Measurements from ENCODE around the gene FOLR2.
"Not testable (repeated sequence)": the region's sequence is repeated elsewhere in the genome, so short reads cannot be mapped to it uniquely, and the experiment has no call there.

Gene FOLR2

DNA sequence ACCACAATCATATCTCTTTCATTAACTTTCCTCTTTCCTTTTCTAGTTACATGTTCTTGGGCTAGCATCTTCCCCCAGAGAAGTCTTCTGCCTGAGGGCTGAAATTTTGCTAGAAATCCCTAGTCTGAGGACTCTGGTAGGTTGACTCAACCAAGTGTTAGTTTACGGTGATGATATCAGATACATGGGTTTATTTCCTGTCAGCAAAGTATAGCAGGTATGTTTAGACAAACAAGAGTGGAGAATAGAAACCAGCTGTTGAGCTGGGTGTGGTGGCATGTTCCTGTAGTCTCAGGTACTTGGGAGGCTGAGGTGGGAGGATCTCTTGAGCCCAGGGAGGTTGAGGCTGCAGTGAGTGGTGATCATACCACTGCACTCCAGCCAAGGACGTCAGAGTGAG lies 13.4 kb upstream of the FOLR2 start:
- DNase-seq (ENCODE audit: low read depth, low spot score), result no peak

DNA sequence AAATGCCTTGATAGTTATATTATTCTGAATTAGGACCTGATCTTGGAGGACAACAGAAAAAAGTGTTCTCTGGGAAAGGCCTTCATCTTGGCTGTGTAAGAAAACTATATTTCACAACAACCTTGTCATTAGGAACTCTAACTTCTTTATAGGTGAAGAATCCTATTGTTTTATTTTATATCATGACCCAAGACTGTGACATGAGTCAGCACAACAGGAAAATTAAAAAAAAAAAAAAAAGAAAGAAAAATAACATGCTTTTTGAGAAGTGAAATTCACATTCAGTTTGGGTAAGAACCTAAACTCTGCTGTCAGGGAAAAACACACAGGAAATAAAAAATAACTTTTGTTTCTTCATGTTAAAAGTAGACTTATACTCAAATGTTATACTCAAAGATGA lies 11.7 kb upstream of the FOLR2 start:
- no peak for DNase-seq (ENCODE audit: low read depth, low spot score)
- H3K4me3 ChIP-seq (ENCODE audit: low read length), result no peak overlapping the region

More for the DNA sequence above, 13.4 kb upstream of the FOLR2 start:
- H3K4me3 ChIP-seq (ENCODE audit: low read length), result no peak overlapping the region

DNA sequence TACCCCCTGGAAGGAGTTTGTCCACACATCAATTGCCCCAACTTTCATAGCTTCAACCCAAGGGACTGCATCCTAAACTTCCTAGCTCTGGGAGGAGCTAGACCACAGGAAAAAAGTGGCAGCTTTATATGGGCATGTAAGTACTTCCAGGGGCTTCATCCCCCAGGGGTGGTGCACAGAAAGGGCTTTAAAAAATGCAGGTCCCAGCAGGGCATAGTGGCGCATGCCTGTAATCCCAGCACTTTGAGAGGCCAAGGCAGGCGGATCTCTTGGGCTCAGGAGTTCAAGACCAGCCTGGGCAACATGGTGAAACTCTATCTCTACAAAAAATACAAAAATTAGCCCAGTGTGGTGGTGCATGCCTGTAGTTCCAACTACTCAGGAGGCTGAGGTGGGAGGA lies 9.8 kb upstream of the FOLR2 start:
- DNase-seq (ENCODE audit: low read depth, low spot score); H3K4me3 ChIP-seq (ENCODE audit: low read length): not testable (repeated sequence)

DNA sequence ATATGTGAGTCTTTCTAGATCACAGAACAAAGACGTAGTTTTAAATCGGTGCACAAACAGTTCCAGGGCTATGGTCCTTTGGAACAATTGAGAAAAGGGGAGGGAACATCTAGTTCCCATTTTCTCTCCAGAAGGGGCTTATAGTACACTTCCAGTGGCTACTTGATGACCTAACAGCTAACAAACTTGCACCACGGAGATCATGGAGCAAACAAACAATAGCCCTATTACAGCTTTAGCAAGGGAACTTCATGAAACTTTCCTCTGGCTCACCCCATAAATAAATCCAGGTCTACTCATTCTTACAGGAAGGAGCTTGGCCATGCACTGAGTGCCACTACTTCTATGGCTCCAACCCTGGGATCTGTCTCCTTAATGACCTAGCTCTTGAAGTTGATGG lies 8.3 kb upstream of the FOLR2 start:
- DNase-seq (ENCODE audit: low read depth, low spot score), result no peak
- H3K4me3 ChIP-seq (ENCODE audit: low read length), result no peak overlapping the region

DNA sequence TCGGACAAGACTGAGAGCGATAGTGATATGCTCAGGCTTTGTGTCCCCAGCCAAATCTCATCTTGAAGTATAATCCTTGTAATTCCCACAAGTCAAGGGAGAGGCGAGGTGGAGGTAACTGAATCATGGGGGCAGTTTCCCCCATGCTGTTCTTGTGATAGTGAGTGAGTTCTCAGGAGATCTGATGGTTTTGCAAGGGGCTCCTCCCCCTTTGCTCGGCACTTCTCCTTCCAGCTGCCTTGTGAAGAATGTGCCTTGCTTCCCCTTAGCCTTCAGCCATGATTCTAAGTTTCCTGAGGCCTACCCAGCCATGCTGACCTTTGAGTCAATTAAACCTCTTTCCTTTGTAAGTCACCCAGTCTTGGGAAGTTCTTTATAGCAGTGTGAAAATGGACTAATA lies 7.5 kb upstream of the FOLR2 start:
- no peak for DNase-seq (ENCODE audit: low read depth, low spot score)
- H3K4me3 ChIP-seq (ENCODE audit: low read length), result no peak overlapping the region

DNA sequence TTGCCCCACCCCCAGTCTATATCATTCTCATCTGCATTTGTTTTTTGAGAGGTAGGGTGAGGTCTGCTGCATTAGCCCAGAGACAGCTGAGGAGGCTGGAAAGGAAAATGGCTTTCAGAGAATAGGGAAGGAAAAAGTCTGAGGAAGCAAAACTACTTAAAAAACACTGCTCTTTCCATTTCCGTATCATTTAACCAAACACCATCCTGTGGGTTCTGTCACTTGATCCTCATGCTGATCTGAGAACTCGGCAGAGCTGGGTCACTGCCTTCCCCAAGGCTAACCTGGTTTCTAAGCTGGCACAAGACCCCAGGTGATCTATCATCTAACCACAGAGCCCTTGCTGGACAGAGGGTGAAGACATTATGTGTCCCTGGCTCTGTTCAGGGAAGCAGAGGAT lies 1.2 kb downstream of the FOLR2 start:
- no peak overlapping the region for H3K4me3 ChIP-seq (ENCODE audit: low read length)
- no peak for DNase-seq (ENCODE audit: low read depth, low spot score)

DNA sequence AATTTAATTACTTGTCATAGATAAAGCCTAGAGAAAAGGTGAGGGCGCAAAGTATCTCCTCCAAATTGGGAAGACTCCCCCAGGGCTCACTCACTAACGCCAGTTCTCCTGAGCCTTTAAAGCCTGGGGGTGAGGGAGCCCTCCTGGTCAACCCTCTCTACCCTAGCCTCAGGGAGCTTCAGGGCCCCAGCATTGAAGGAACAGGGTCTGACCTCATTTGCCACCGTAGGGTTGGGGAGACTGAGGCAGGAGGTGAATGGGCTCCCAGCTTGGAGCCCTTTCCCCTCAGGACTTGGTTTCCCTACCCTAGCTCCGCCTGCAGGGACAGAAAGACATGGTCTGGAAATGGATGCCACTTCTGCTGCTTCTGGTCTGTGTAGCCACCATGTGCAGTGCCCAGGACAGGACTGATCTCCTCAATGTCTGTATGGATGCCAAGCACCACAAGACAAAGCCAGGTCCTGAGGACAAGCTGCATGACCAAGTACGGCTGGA lies 1.7 kb downstream of the FOLR2 start:
- no peak for DNase-seq (ENCODE audit: low read depth, low spot score)
- no peak overlapping the region for H3K4me3 ChIP-seq (ENCODE audit: low read length)

DNA sequence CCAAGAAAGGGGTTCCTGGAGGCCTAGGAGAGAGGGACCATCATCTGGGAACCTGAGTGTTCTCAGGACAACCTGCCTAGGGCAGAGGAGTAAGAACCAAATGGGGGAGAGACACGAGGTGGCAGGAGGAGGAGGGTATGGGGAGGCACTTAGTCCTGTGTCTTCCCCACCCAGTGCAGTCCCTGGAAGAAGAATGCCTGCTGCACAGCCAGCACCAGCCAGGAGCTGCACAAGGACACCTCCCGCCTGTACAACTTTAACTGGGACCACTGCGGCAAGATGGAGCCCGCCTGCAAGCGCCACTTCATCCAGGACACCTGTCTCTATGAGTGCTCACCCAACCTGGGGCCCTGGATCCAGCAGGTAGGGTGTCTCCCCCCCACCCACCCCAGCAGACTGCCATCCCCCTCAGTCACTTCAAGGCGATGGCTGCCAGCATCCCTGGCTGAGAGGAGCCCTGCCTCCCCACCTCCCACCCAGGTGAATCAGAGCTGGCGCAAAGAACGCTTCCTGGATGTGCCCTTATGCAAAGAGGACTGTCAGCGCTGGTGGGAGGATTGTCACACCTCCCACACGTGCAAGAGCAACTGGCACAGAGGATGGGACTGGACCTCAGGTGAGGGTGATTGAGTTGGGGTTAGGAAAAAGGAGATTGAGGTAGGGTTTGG lies 4.2 kb downstream of the FOLR2 start:
- no peak for DNase-seq (ENCODE audit: low read depth, low spot score)

DNA sequence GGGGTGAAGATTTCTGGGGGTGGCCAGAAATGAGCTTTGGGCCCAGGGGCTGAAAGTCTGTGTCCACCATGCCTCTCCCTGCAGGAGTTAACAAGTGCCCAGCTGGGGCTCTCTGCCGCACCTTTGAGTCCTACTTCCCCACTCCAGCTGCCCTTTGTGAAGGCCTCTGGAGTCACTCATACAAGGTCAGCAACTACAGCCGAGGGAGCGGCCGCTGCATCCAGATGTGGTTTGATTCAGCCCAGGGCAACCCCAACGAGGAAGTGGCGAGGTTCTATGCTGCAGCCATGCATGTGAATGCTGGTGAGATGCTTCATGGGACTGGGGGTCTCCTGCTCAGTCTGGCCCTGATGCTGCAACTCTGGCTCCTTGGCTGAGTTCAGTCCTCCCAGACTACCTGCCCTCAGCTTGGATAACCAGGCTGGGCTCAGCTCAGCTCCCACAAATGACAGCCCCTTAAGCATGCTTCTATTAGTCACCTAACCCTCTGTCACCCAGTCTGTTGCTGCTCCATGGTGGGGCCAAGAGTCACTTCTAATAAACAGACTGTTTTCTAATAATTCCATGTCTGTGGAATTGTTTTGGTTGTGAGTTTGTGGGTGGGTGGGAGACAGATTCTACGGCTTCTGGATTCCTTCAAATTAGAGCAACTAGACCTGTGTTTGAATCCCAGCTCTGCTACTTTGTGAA lies 4.9 kb downstream of the FOLR2 start:
- no peak overlapping the region for H3K4me3 ChIP-seq (ENCODE audit: low read length)
- no peak for DNase-seq (ENCODE audit: low read depth, low spot score)

More for the DNA sequence above, 4.2 kb downstream of the FOLR2 start:
- H3K4me3 ChIP-seq (ENCODE audit: low read length), result no peak overlapping the region

DNA sequence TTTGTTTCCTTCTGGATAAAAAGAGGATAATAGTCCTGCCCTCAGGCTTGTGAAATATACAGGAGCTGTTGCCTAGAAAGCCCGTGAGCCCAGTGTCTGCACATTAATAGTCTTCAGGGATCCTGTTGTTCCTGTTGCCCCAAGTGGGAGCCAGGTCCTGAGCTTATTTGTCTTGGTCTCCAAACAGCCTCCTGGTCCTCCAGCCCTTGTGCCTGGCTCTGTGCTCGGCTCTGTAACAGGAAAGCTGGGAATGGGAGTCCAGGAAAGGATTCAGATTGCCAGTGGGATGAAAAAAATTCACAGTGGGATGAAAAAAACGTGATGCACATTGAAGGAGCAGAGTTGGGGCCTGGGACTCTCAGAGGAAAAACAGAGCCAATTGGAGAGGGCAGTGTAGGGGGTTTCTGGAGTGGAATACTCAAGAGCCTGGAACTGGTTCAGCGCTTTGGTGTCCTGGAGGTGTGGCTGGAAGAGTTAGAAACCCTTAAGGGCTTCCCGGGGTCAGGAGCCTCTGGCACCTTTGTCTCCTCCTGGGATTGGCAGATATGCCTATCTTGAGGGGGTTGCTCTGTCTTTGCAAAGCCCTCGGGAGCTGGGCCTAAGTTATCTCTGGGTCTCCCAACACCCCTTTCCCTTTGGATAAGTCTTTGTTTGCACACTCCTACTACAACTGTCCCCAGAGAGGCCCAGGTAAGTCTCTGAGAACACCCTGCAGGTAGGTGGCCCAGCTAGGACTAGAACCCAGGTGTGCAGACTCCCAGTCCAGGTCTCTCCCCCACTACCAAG lies 5.7 kb downstream of the FOLR2 start:
- peak overlapping the region; percentile 64 for H3K4me3 ChIP-seq (ENCODE audit: low read length)
- peak; percentile 4 for DNase-seq (ENCODE audit: low read depth, low spot score)

DNA sequence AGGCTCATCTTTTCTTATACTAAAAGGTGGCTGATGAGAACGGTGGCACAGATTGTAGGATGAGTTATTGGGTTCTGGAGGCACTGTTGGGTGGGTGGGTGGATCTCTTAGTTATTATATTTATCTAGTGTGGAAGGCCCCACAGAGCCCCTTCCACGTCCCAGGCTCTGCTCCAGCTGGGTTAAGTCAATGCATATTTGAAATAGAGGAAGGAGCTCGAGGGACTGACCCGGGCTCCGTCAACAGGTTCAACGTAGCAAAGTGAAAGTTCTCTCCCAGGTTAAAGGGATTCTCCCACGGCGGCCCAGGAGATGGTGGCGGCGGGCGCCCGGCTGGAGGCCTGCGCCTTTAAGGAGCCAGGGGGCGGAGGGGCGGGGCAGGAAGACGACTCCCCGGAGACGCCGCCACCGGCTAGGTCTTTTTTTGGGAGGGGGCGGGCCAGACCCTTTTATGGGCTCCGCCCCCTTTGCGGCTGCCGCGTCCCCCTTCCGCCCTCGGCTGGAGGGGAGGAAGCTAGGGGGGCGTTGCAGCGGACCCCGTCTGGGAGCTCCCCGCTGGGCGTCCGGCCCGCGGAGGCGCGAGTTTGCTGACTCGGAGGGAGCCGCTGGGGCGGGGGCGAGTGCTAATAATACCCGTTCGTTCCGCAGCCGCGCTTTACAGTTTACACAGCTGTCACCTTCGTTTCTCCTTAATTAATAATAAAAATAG lies 6.5 kb downstream of the FOLR2 start:
- peak overlapping the region; percentile 64 for H3K4me3 ChIP-seq (ENCODE audit: low read length)
- peak; percentile 93 for DNase-seq (ENCODE audit: low read depth, low spot score)

DNA sequence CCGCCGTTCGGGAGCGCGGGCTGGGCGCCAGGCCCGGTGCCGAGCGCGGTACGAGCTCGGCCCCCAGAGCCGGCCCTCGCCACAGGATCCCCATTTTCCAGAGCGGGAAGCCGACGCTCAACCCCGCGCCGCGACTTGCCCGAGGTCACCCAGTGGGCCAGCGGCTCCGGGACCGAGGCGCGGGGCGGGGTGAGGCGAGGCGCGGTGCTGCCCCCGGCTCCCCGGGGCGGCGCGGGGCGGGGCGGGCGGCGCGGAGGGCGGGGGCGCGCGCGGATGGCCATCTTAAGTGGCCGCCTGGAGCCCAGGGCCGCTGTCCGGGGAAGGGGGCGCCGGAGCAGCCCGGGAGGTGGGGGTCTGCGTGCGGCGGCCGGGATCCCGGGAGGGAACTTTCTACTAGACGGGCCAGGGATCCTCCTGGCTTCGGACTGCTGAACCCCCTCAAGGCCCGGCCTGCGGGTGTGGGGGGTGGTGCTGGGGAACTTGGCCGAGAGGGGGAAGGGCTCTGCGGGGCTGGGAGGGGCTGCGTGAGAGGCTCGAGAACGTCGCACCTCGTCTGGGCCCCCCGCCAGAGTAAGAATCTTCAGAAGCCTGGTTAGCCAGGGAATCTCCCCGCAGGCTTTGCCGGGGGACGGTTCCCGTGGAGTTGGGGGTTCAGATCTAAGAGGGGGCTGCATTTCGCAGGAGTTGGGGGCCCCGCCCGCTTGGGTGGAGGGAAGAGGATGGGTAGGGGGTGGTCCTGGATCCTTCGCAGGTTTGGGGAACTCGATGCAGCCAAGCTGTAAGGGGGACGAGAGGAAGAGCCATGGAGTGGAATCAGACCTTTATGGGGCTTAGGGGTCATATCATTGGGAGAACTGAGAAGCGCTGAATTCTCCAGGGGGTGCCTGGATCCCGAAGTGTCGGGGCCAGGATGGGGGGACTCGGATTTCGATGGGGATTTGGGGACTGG lies 7.3 kb downstream of the FOLR2 start:
- H3K4me3 ChIP-seq (ENCODE audit: low read length), result peak overlapping the region; percentile 64
- no peak for DNase-seq (ENCODE audit: low read depth, low spot score)

DNA sequence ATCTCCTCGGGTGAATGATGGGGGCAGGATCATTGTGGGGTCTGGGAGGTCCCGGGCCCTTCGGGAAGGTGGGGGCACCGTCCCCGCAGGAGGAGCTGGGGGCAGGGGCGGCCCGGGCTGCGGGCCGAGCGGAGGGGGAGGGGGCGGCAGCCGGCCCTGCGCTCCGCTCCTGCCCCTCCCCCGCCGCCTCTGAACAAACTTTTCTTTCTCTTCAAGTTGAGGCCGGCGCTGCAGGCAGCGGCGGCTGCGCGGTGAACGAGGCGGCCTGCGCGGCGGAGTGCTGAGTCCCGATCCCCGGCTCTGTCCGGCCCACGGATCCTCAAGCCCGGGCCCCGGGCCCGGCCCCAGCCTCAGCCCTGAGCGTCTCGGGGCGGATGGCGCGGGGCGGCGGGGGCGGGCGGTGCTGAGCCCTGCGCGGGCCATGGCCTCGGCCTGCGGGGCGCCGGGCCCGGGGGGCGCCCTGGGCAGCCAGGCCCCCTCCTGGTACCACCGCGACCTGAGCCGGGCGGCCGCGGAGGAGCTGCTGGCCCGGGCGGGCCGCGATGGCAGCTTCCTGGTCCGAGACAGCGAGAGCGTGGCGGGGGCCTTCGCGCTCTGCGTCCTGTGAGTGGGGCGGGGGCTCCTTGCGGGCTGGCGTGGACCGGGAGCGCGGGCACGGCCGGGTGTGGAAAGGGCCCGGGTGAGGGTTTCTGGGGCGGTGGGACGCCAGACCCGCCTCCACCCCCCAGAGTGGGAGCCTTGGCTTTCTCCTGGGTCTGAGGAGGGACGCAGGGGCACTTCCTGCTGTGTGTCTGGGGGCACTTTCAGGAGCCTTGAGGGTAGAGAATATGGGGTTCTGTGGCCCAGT lies 8.2 kb downstream of the FOLR2 start, which contains the start of gene INPPL1:
Gene INPPL1, plus strand, starts transcription at position 204 of the 847 bp plus-strand sequence. Its CDS starts 218 bp downstream, at position 422.
- DNase-seq (ENCODE audit: low read depth, low spot score), result no peak
- peak within 1 kb of the TSS; percentile 64 for H3K4me3 ChIP-seq (ENCODE audit: low read length)

DNA sequence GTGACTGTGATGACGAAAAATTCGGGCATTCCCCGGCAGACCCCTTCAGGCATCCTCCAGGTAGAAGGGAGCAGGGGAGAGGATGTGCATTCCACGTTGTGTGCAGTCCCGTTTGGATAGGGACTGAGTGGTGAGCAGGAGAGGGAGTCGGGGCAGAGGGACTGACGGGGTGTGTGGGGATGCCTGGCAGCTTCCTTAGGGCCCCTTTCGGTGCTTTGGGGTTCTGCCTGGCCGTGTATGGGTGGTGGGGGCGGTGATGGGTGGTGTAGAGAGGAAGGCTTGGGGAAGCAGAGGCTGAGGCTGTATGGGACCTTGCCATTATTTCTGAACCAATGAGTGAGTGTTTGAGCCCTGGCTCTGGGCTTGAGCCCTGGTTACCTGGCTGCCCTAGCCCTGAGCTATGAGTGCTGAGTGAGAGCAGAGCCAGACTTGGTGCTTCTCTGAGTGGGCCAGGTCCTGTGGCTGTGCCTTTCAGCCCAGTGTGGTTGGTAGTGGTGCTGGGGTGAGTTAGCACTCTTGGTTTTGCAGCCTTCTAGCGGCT lies 8.9 kb downstream of the FOLR2 start:
- no peak for DNase-seq (ENCODE audit: low read depth, low spot score)
- H3K4me3 ChIP-seq (ENCODE audit: low read length), result peak overlapping the region; percentile 64

DNA sequence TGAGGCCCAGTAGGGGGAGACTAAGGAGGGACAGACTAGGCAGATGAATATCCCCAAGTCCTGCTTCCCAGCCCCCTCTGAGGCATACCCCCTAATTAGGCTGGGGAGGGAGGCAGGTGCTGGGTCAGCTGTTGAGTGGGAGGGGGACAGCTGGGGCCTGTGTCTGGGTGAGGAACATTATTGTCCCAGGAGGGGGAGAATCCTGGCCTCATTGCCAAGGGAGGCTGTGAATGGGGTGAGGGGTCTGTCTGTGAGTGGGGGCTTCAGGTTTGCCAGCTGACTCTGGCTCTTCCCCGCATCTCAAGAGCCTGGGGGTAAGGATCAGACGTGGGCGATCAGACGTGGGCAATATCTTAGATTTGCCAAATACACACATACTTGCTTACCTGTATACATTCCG lies 10.1 kb downstream of the FOLR2 start:
- no peak for DNase-seq (ENCODE audit: low read depth, low spot score)
- no peak overlapping the region for H3K4me3 ChIP-seq (ENCODE audit: low read length)

DNA sequence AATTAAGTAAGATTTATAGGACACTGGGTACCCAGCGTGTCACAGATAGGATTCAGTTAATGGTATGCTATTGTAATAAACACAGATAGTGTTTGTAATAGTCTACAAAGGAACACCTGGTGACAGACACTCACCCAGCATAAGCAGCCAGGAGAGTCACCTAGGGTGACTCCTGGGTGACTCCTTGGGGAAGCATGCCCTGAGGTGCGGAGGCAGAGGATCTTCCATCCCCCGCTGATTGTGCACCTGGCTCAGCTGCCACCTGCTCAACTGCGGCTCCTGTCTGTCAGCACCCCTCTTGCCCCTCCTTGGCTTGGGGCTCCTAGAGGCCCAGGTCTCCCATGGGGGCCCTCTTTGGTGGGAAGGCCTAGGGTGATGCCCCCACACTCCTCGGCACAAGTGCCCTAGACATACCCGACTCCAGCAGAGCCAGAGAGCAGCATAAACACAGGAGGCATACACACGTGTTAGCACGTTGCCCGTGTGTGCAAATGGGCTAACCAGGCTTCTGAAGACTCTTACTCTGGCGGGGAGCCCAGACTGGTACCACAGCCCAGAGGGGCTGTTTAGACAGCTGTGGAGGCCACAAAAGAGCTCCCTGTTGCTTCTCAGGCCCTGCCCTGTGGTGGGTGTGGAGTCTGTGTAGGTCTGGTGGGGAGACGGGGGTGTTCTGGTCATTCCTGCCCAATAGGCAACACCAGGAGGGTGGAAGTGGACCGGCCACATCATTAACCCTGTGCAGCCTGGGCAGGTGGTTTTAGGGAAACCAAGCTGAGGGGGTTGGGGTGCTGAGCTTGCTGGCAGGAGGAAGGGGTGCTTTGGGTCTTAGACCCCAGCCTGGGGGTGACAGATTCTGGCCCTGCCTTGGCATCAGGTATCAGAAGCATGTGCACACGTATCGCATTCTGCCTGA lies 11.0 kb downstream of the FOLR2 start:
- H3K4me3 ChIP-seq (ENCODE audit: low read length), result no peak overlapping the region
- DNase-seq (ENCODE audit: low read depth, low spot score), result peak; percentile 42

Measured in Jurkat, Clone E6-1 (cell line).